Activated CD8-positive, alpha-beta memory T cell treated with anti-CD3 and anti-CD28 coated beads, Interleukin-2, amount 10 ng/mL, durations not matched to agents 7 days and 5 days (primary cell): ENCODE measurements around the gene MTARC2. TPM values are rescaled to one million over a fixed set of nuclear protein-coding genes. Genes with fewer than 3 reads are reported as not detected.
A peak's percentile ranks its signal among the peaks of the same experiment; 100 is the strongest.

Experiments used
- ATAC-seq: fragments of 150-1000 bp; cut with Tn5 transposase; one replicate; pipeline ENCODE4 v1.10.0; 2021; ENCODE audit warnings: moderate library complexity
- CTCF ChIA-PET: fragments of 350-600 bp; sonication (Branson Sonifier 250); formaldehyde crosslinking; loops from one replicate; lab custom pipeline; 2021; ENCODE audit warnings: antibody characterized with exemption; lab: Charles Lee
- DNase-seq: peaks from one replicate; pipeline ENCODE4 v3.0.0-alpha.2; 2020
- H3K27ac Mint-ChIP-seq: one replicate; pipeline ENCODE4 v1.8.0; 2021; ENCODE audit warnings: mild to moderate bottlenecking, mixed read lengths
- H3K27me3 Mint-ChIP-seq: one replicate; pipeline ENCODE4 v1.8.0; 2021; ENCODE audit warnings: mixed read lengths
- H3K36me3 Mint-ChIP-seq: one replicate; pipeline ENCODE4 v1.8.0; 2021; ENCODE audit warnings: mild to moderate bottlenecking, mixed read lengths
- H3K4me1 Mint-ChIP-seq: one replicate; pipeline ENCODE4 v1.8.0; 2021; ENCODE audit warnings: mixed read lengths
- H3K4me3 Mint-ChIP-seq: one replicate; pipeline ENCODE4 v1.8.0; 2021; ENCODE audit warnings: mild to moderate bottlenecking, moderate library complexity, mixed read lengths
- H3K9me3 Mint-ChIP-seq: one replicate; pipeline ENCODE4 v1.8.0; 2022; ENCODE audit warnings: low read depth, mixed read lengths
- total RNA-seq, 2 experiments: library from RNA; stranded (reverse); gene quantifications; one replicate each; pipeline ENCODE4 v1.2.3, GENCODE V29; 2021

The MTARC2 gene
- total RNA-seq, 2 experiments from 2014 or later: not detected

DNA sequence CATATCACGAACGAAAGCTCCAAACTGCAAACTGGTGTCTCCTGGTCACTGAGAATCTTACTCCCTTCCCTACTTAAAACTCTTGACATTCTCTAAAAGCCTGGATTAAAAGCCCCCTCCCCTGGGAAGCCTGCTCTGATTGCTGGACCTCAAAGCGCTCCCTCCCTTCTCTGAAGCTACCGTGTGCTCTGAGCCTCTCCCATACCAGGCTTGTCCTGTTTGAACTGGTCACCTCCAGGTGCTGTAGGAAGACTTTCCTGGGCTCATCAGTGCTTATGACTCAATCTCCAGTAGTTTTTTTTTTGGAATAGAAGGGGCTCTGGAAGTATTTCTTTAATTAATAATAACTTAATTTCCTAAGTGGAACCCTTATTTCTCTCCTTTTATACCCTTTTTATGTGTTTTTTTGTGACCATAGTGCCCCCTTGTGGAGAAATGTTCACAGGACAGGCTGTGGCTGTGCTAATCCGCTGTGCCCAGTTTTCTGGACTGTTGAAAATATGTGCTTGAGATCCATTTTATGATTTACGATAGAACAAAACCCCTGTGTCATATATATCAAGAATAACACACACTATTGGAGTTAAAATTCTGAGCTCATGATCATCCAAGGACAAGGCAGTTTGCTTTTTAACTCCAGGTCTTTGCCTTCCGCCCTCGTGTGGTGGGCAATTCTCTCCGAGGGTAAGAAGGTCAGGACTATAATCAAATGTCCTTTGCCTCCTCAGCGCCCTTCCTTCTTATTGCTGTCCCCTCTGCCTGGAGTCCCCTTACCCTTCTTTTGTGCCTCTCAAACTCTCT lies 55.5 kb downstream of the MTARC2 start:
- peaks cover 4% of the 10 kb centered on the region for H3K27me3 Mint-ChIP-seq
- no peak overlapping the region for H3K27ac Mint-ChIP-seq
- no peak for DNase-seq
- H3K4me3 Mint-ChIP-seq: no peak overlapping the region
- no peaks in the 10 kb centered on the region for H3K4me1 Mint-ChIP-seq
- H3K9me3 Mint-ChIP-seq: no peaks in the 10 kb centered on the region
- no peak for ATAC-seq
- CTCF ChIA-PET: no interaction called here
- H3K36me3 Mint-ChIP-seq: no peaks in the 10 kb centered on the region

DNA sequence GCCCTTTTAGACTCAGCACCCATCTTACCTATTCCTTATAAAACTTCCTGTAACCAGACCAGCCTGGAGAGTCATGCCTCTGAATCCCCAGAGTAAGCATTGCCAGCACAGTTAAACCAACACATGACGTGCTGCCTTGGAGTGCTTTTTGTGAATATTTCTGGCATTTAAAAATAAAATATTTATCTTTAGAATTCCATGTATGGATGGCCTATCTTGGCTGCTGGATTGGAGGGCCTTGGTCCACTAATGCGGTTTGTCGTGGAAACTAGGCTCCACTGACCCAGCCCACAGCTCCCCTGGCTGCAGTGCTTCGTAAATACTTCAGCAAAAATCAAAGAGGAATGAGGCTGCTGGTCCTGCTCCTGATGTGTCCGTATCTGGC lies 56.1 kb downstream of the MTARC2 start:
- H3K36me3 Mint-ChIP-seq: no peaks in the 10 kb centered on the region
- no peak overlapping the region for H3K4me3 Mint-ChIP-seq
- H3K27ac Mint-ChIP-seq: no peak overlapping the region
- no peaks in the 10 kb centered on the region for H3K4me1 Mint-ChIP-seq
- DNase-seq: no peak
- CTCF ChIA-PET: no interaction called here
- H3K27me3 Mint-ChIP-seq: peaks cover 4% of the 10 kb centered on the region
- H3K9me3 Mint-ChIP-seq: no peaks in the 10 kb centered on the region
- ATAC-seq: no peak

DNA sequence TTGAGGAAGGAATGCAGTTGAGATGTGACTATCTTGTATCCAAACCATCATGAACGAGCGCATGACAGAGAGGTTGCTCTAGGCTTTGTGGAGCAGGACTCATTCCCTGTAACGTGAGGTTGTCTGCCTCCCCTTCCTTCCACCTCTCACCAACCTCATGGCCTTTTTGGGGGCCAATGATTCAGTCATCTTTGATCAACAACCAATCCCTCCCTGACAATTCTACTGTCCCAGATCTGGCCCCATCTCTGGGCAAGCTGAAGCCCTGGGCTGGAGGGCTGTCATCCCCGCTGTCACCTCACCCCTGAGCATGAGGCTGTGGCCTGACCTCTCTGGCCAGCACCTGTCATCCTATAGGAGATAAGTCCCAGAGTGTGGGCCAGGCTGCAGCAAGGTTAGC lies 58.3 kb downstream of the MTARC2 start:
- ATAC-seq (no peak), DNase-seq (peak; percentile 9)
- H3K4me1 Mint-ChIP-seq: peaks cover 6% of the 10 kb centered on the region
- CTCF ChIA-PET: interaction anchor here (1.2 to 1.6 kb wide), 2 partner anchors 17 to 30 kb away, joined by 3 read pairs; no protein-coding TSS in a partner anchor
- H3K27me3 Mint-ChIP-seq: peaks cover 10% of the 10 kb centered on the region
- H3K27ac Mint-ChIP-seq: no peak overlapping the region
- H3K9me3 Mint-ChIP-seq: no peaks in the 10 kb centered on the region
- no peaks in the 10 kb centered on the region for H3K36me3 Mint-ChIP-seq
- no peak overlapping the region for H3K4me3 Mint-ChIP-seq

DNA sequence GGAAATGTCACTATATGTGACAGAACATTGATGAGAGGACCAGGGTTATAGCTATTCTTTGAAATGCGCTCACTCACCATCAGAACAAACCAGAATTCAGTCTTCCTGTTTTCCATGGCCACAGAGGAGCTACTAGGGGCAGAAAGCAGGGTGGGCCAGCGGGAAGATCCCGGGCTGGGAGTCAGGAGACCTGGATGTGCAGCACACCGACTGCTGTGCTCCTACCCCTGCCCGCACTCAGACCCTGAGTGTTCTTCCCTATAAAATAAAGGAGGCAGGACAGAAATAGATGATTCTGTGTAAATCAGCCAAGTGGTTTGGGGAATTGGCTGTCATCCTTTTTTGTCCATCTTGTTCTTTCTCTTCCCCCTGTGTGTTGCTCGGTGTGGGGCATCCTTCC lies 59.6 kb downstream of the MTARC2 start:
- ATAC-seq: no peak
- Mint-ChIP-seq H3K4me3 (no peak overlapping the region), H3K9me3 (no peaks in the 10 kb centered on the region), H3K27ac (no peak overlapping the region), H3K36me3 (no peaks in the 10 kb centered on the region), H3K4me1 (peaks cover 6% of the 10 kb centered on the region), H3K27me3 (peaks cover 10% of the 10 kb centered on the region)
- DNase-seq: no peak
- CTCF ChIA-PET: interaction anchor here (1.2 to 1.6 kb wide), 2 partner anchors 18 to 31 kb away, joined by 3 read pairs; no protein-coding TSS in a partner anchor

DNA sequence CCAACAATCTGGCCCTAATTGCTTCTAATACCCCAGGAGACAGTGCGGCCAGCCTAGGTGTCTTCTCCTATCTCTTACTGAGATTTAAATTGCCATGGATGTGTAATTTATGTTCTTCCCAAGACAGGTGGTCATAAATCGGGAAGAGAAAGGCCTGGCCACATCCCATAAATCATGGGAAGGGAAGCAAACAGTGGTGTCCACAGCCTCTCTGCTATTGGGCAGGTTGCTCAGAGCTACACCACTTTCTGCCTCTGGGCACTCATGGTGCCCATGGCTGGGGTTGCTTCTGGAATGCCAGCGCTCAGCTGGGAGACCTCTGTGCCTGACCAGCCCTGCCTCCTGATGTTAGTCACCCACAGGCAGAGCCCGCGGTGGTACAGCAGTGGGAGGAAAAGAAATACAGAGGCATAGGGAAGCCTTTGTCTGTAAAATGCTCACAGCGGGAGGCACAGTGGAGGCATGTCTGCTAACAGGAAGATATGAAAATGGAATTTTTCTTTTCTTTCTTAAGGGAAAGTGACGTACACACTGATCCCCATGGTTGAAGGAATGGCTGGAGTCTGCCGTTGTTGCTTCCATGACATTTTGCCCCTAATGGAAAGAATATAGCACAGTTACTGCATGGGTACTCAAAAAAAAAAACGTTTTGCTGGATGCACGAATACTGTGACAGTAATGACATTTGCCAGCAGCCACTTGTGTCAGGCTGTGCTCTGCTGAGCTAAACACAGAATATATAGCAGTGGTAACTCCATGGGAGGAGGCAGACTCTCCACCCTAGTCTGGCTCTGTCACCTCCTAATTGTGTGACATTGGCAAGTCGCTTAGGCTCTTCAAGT lies 60.4 kb downstream of the MTARC2 start:
- CTCF ChIA-PET: interaction anchor here (2.2 kb wide), 1 partner anchor 395 kb away, joined by 12 read pairs; no protein-coding TSS in a partner anchor
- DNase-seq: peak; percentile 9
- no peaks in the 10 kb centered on the region for H3K9me3 Mint-ChIP-seq
- peaks cover 10% of the 10 kb centered on the region for H3K27me3 Mint-ChIP-seq
- no peak overlapping the region for H3K4me3 Mint-ChIP-seq
- ATAC-seq: no peak
- H3K36me3 Mint-ChIP-seq: no peaks in the 10 kb centered on the region
- peaks cover 6% of the 10 kb centered on the region for H3K4me1 Mint-ChIP-seq
- no peak overlapping the region for H3K27ac Mint-ChIP-seq

DNA sequence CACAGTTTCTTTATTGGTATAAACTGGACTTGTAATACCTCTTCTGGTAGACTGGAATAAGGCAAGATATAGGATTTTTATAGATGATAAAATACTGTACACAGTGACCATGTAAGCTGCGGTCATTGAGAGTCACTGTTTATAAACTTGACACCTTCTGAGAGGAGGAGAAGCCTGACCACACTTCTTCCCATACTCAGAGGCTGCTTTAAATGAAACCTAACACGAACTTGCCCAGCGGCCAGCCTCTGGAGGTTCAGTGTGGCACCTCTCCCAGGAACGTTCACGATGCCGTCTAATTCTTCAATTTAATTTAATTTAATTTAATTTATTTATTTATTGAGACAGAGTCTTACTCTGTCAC lies 61.0 kb downstream of the MTARC2 start:
- Mint-ChIP-seq H3K36me3 (no peaks in the 10 kb centered on the region), H3K27me3 (peaks cover 10% of the 10 kb centered on the region), H3K9me3 (no peaks in the 10 kb centered on the region), H3K4me1 (peaks cover 6% of the 10 kb centered on the region), H3K27ac (no peak overlapping the region), H3K4me3 (no peak overlapping the region)
- DNase-seq: no peak
- no peak for ATAC-seq
- CTCF ChIA-PET: interaction anchor here (2.2 kb wide), 1 partner anchor 394 kb away, joined by 12 read pairs; no protein-coding TSS in a partner anchor

DNA sequence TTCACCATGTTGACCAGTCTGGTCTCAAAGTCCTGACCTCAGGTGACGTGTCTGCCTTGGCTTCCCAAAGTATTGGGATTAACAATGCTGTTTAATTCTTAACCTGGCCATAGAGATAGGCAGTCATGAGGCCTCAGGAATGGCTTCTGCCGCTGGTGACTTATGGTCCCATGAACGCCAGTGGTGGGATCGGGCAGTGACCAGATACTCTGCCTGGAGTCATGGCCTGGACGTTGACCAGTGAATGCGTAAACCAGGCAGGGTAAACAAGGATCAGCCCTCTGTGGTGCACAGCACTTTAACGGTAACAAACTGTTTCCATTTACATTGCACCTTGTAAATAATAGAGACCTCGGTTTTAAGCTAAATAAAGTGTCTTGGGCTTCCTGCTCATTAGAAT lies 61.6 kb downstream of the MTARC2 start:
- Mint-ChIP-seq H3K36me3 (no peaks in the 10 kb centered on the region), H3K27ac (no peak overlapping the region), H3K4me3 (no peak overlapping the region), H3K27me3 (peaks cover 10% of the 10 kb centered on the region), H3K4me1 (peaks cover 6% of the 10 kb centered on the region), H3K9me3 (no peaks in the 10 kb centered on the region)
- CTCF ChIA-PET: interaction anchor here (1.0 to 2.2 kb wide), 2 partner anchors 394 to 626 kb away, joined by 7 to 12 read pairs; no protein-coding TSS in a partner anchor
- ATAC-seq: peak; percentile 14
- DNase-seq: no peak

DNA sequence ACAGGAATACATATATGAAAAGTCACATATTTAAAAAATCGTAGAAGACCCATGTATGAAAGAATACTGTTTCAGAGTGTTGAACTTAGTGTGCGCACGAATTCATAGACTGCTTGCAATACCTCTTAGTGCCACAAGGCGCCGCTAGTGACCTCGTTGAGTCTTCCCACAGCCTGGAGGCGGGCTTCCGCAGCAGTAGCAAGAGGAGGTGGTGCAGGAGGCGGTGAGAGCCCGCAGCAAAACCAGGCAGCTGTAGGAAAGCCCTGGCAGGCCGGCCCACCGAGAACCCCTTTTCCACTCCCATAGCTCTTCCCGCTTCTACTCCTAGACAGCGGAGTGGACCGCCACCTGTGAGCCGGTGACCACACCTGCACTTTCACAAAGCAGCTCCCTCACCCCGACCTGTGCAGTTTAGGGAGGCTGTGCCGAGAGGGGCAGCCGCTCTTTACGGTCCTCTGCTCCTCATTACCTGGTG lies 62.1 kb downstream of the MTARC2 start:
- no peaks in the 10 kb centered on the region for H3K9me3 Mint-ChIP-seq
- no peaks in the 10 kb centered on the region for H3K36me3 Mint-ChIP-seq
- peak; percentile 88 for ATAC-seq
- no peak overlapping the region for H3K27ac Mint-ChIP-seq
- peaks cover 10% of the 10 kb centered on the region for H3K27me3 Mint-ChIP-seq
- DNase-seq: peak; percentile 79
- H3K4me1 Mint-ChIP-seq: peaks cover 6% of the 10 kb centered on the region
- CTCF ChIA-PET: interaction anchor here (0.8 to 2.2 kb wide), 3 partner anchors 393 to 626 kb away, joined by 3 to 12 read pairs (median 7); no protein-coding TSS in a partner anchor
- peak overlapping the region; percentile 37 for H3K4me3 Mint-ChIP-seq

DNA sequence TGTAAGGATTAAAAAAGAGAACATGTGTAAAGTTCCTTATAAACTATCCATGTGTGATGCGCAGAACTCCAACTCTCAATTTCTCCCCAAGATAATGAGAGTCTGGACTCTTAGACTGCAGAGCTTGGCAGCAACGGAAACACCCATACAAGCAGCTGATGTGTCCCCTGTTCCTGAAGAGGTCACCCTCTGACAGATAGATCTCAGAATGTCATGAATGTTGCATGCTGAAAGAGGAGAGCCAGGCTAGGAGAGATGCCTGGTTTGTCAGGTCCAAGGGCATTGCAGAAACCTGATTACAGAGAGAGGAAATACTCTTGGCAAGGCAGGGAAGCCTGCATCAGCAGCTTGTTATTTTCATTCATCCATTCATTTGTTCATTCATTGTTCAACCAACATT lies 62.8 kb downstream of the MTARC2 start:
- DNase-seq (no peak), ATAC-seq (no peak)
- Mint-ChIP-seq H3K27ac (no peak overlapping the region), H3K9me3 (no peaks in the 10 kb centered on the region), H3K4me3 (no peak overlapping the region), H3K27me3 (peaks cover 10% of the 10 kb centered on the region), H3K36me3 (no peaks in the 10 kb centered on the region), H3K4me1 (peaks cover 6% of the 10 kb centered on the region)
- CTCF ChIA-PET: interaction anchor here (0.8 to 2.2 kb wide), 2 partner anchors 392 to 620 kb away, joined by 3 to 12 read pairs; no protein-coding TSS in a partner anchor

DNA sequence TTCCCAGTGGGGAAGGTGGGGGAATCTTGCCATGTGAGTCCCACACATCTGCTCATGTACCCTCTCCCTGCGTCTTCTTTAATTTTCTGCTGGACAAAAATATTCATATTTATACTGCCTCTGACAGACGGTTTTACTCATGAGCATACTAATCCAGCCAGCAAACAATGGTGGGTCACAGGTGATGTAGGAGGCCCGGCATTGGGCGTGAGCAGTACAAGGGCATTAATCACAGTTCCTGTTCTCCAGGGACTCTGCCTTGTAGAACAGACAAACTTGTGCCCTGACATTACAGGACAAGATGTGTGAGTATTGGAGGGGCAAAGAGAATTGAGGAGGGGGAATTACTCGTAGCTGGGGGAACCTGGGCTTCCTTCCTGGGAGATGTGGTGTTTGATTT lies 63.6 kb downstream of the MTARC2 start:
- CTCF ChIA-PET: no interaction called here
- Mint-ChIP-seq H3K4me1 (peaks cover 6% of the 10 kb centered on the region), H3K27ac (no peak overlapping the region), H3K9me3 (no peaks in the 10 kb centered on the region), H3K36me3 (no peaks in the 10 kb centered on the region), H3K27me3 (peaks cover 6% of the 10 kb centered on the region), H3K4me3 (no peak overlapping the region)
- no peak for ATAC-seq
- DNase-seq: no peak

DNA sequence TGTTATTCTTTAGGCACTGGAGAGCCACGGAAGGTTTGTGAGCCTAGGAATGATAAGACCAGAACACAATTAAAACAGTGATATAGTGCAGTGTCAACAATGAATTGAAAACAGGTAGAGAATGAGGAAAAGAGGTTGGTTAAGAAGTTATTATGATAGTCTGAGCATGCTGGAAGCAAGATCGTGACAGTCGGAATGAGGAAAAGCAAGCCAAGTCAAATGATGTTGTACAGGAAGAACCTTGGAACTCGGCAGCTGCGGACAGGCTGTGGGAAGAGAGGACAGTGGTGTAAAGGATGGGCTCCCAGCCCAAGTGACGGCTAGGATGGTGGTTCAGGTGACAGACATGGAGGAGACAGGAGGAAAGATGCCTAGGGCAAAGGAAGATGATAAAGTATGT lies 64.2 kb downstream of the MTARC2 start:
- Mint-ChIP-seq H3K4me1 (peaks cover 6% of the 10 kb centered on the region), H3K27me3 (peaks cover 6% of the 10 kb centered on the region)
- CTCF ChIA-PET: no interaction called here

DNA sequence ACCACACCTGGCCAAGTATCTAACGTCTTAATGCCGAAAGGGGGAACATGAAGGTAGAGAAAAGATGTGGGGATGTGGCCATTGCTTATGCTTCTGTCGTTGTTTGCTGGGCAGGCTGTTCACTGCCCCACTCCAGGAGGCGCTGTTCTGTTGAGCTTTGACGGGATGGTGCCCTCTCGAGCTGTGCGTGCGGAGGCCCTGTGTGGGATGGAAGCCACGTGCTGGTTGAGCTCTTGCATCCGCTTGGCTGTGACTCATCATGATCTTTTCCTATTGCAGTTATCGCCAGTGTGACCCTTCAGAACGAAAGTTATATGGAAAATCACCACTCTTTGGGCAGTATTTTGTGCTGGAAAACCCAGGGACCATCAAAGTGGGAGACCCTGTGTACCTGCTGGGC lies 64.9 kb downstream of the MTARC2 start:
- CTCF ChIA-PET: no interaction called here
- DNase-seq (no peak), ATAC-seq (no peak)
- Mint-ChIP-seq H3K4me3 (no peak overlapping the region), H3K9me3 (no peaks in the 10 kb centered on the region), H3K4me1 (peaks cover 9% of the 10 kb centered on the region), H3K27ac (no peak overlapping the region), H3K27me3 (peaks cover 6% of the 10 kb centered on the region), H3K36me3 (no peaks in the 10 kb centered on the region)

More for the DNA sequence above, 64.2 kb downstream of the MTARC2 start:
- H3K4me3 Mint-ChIP-seq: no peak overlapping the region
- DNase-seq (no peak), ATAC-seq (no peak)
- no peaks in the 10 kb centered on the region for H3K36me3 Mint-ChIP-seq
- no peaks in the 10 kb centered on the region for H3K9me3 Mint-ChIP-seq
- no peak overlapping the region for H3K27ac Mint-ChIP-seq

DNA sequence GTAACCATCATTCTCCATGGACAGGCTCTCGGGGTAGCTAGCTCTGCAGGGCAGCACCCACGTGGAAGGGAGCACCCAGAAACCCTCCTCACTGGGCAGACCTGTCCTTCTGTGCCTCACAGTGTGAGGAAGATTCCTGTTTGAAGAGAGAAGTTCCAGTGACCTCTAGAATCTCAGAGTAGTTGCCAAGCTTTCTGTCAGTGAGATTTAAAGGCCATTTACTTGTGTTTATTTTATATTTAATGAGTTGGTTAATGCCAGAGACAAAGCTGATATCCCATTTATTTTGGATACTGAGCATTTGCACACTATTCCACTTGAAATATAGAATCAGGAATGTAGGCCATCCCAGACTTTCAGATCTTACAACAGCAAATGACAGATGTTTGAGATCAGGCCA lies 67.3 kb downstream of the MTARC2 start:
- H3K36me3 Mint-ChIP-seq: no peaks in the 10 kb centered on the region
- H3K4me3 Mint-ChIP-seq: no peak overlapping the region
- CTCF ChIA-PET: no interaction called here
- no peaks in the 10 kb centered on the region for H3K9me3 Mint-ChIP-seq
- no peak for ATAC-seq
- peaks cover 6% of the 10 kb centered on the region for H3K27me3 Mint-ChIP-seq
- peaks cover 6% of the 10 kb centered on the region for H3K4me1 Mint-ChIP-seq
- DNase-seq: no peak
- H3K27ac Mint-ChIP-seq: no peak overlapping the region
